ENCODE measurements around the gene MAGEA2. TPM values are rescaled to one million over a fixed set of nuclear protein-coding genes. Genes with fewer than 3 reads are reported as not detected.
"Not testable (repeated sequence)": the region's sequence is repeated elsewhere in the genome, so short reads cannot be mapped to it uniquely, and the experiment has no call there.

The MAGEA2 gene
- total RNA-seq, 4 donors from 2014 or later = not detected

GRCh38 chrX:152725409-152725808 lies 28.2 kb downstream of the MAGEA2 start:
- Histone ChIP-seq H3K36me3 (no peaks in the 10 kb centered on the region), H3K4me1 (no peaks in the 10 kb centered on the region), H3K4me3 (no peak overlapping the region), H3K27me3 (no peaks in the 10 kb centered on the region), H3K27ac (no peak overlapping the region), H3K9me3 (no peaks in the 10 kb centered on the region)
- DNase-seq = no peak
- 75 to 82% methylated on average over 4 to 7 of the region's 7 CpGs for WGBS, 2 donors
- TF ChIP-seq, protein P1, sequence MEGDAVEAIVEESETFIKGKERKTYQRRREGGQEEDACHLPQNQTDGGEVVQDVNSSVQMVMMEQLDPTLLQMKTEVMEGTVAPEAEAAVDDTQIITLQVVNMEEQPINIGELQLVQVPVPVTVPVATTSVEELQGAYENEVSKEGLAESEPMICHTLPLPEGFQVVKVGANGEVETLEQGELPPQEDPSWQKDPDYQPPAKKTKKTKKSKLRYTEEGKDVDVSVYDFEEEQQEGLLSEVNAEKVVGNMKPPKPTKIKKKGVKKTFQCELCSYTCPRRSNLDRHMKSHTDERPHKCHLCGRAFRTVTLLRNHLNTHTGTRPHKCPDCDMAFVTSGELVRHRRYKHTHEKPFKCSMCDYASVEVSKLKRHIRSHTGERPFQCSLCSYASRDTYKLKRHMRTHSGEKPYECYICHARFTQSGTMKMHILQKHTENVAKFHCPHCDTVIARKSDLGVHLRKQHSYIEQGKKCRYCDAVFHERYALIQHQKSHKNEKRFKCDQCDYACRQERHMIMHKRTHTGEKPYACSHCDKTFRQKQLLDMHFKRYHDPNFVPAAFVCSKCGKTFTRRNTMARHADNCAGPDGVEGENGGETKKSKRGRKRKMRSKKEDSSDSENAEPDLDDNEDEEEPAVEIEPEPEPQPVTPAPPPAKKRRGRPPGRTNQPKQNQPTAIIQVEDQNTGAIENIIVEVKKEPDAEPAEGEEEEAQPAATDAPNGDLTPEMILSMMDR (IDR thresholded peaks at IDR 0.05) = no peak
- TF ChIP-seq POLR2A (IDR thresholded peaks at IDR 0.05) = no peak
- intact Hi-C loops (cut with DNase I) = no loop called here

DNA sequence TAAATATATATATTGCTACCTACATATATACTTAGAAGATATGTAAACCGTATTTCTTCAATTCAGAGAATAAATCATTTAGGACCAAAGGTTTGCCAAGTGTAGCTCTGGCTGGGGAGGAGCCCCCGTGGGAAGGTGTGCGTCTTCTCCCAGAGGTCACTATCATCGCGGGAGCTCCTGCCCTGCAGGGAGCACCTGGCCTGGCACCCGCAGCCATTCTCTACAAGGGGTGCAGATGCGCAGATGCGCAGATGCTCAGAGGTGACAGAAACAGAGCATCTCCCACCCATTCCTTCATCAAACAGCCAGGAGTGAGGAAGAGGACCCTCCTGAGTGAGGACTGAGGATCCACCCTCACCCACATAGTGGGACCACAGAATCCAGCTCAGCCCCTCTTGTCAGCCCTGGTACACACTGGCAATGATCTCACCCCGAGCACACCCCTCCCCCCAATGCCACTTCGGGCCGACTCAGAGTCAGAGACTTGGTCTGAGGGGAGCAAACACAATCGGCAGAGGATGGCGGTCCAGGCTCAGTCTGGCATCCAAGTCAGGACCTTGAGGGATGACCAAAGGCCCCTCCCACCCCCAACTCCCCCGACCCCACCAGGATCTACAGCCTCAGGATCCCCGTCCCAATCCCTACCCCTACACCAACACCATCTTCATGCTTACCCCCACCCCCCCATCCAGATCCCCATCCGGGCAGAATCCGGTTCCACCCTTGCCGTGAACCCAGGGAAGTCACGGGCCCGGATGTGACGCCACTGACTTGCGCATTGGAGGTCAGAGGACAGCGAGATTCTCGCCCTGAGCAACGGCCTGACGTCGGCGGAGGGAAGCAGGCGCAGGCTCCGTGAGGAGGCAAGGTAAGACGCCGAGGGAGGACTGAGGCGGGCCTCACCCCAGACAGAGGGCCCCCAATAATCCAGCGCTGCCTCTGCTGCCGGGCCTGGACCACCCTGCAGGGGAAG lies 39.5 kb downstream of the MAGEA2 start, which contains the start of gene MAGEA2B:
Gene MAGEA2B, plus strand, starts transcription at position 814 of the 973 bp plus-strand sequence. CDS start 2,479 bp downstream, outside the sequence.
- H3K36me3 ChIP-seq; H3K4me1 ChIP-seq; DNase-seq; H3K9me3 ChIP-seq; H3K4me3 ChIP-seq; H3K27me3 ChIP-seq; intact Hi-C loops (cut with DNase I); H3K27ac ChIP-seq: not testable (repeated sequence)
- no CpG with 5 or more reads among the region's 35 CpGs for whole genome bisulfite sequencing, 2 donors

DNA sequence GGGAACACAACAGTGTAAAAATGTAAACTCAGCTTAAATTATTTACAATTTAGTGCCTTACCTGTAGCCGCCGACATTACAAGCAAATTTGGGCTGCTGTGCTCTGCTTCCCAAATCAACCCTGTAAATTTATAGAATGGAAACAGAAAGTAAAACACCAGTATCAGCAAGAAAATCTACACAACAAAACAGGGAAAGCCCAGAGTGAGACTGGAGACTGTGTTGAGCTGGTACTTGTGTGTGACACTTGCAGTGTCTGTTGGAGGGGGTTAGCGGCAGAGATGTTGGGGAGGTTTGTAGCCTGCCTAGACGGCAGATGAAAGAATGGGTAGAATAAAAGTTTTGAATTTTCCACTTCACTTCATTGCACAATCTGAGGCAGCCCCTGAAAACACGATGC lies 40.4 kb downstream of the MAGEA2 start:
- H3K4me1 ChIP-seq; intact Hi-C loops (cut with DNase I); H3K9me3 ChIP-seq; DNase-seq; H3K27ac ChIP-seq; H3K4me3 ChIP-seq; H3K36me3 ChIP-seq; H3K27me3 ChIP-seq: not testable (repeated sequence)
- no CpG with 5 or more reads among the region's 5 CpGs for WGBS, 2 donors

- intact Hi-C loops (cut with DNase I) = not testable (repeated sequence)
- no CpG with 5 or more reads among the region's 2 CpGs for WGBS, 2 donors
These were observed 44.5 kb downstream of the MAGEA2 start, which contains the start of gene CSAG2 for GRCh38 chrX:152709173-152709572. TSS of gene CSAG2 (minus strand) at chrX:152709273. CDS start at chrX:152709112, 161 bp downstream.

GRCh38 chrX:152706500-152706899 lies 47.1 kb downstream of the MAGEA2 start:
- H3K27ac ChIP-seq; H3K4me1 ChIP-seq; DNase-seq; intact Hi-C loops (cut with DNase I); H3K9me3 ChIP-seq; H3K4me3 ChIP-seq; H3K27me3 ChIP-seq; H3K36me3 ChIP-seq: not testable (repeated sequence)
- 33% methylated on average over 1 of the region's 7 CpGs; no CpG with 5 or more reads in 1 of the 2 donors for WGBS, 2 donors

More at GRCh38 chrX:152709173-152709572, 44.5 kb downstream of the MAGEA2 start, which contains the start of gene CSAG2:
- not testable (repeated sequence) for H3K27ac ChIP-seq, H3K4me3 ChIP-seq, H3K36me3 ChIP-seq, H3K4me1 ChIP-seq, H3K27me3 ChIP-seq, H3K9me3 ChIP-seq, DNase-seq

GRCh38 chrX:152700390-152700789 lies 53.3 kb downstream of the MAGEA2 start:
- WGBS, 2 donors = 80% methylated on average over 1 of the region's 5 CpGs; no CpG with 5 or more reads in 1 of the 2 donors
- H3K36me3 ChIP-seq; DNase-seq; H3K9me3 ChIP-seq; H3K4me1 ChIP-seq; H3K27me3 ChIP-seq; H3K27ac ChIP-seq; intact Hi-C loops (cut with DNase I); H3K4me3 ChIP-seq: not testable (repeated sequence)

Other genes starting within 250 kb of the MAGEA2 start
- gene GABRQ, start 115.9 kb downstream of the MAGEA2 start, total RNA-seq = 1 to 10 TPM in 3 of 4 donors, under 1 TPM in 1; 0.57 to 1.5 (median 1.3) TPM
- not detected for gene MAGEA3, start 55.0 kb downstream of the MAGEA2 start, total RNA-seq
- not detected for gene CSAG2, start 44.6 kb downstream of the MAGEA2 start, total RNA-seq
- not detected for gene MAGEA2B, start 39.2 kb downstream of the MAGEA2 start, total RNA-seq
- gene CSAG1, start 20.1 kb downstream of the MAGEA2 start, total RNA-seq = not detected
- not detected for gene MAGEA12, start 20.1 kb downstream of the MAGEA2 start, total RNA-seq
- gene CSAG3, start 5.4 kb upstream of the MAGEA2 start, total RNA-seq = not detected
- gene MAGEA6, start 15.8 kb upstream of the MAGEA2 start, total RNA-seq = not detected
- 10 to 100 TPM; 17.2 to 38.5 (median 24.2) TPM for gene CETN2, start 76.9 kb upstream of the MAGEA2 start, total RNA-seq
- gene NSDHL, start 77.2 kb upstream of the MAGEA2 start, total RNA-seq = 10 to 100 TPM; 41.0 to 63.7 (median 57.4) TPM
- gene ZNF185, start 144.2 kb upstream of the MAGEA2 start, total RNA-seq = 100 to 1,000 TPM; 205 to 470 (median 259) TPM
- not detected for gene PNMA5, start 240.3 kb upstream of the MAGEA2 start, total RNA-seq